Measurements from ENCODE around the gene SRD5A2.
A peak's percentile ranks its signal among the peaks of the same experiment; 100 is the strongest.

Gene SRD5A2

GRCh38 chr2:31523871-31524492 is 56.8 kb downstream of the SRD5A2 start:
- H3K4me3 ChIP-seq (ENCODE audit: low read depth, low read length): no peak overlapping the region
- peak; percentile 57 for TF ChIP-seq CTCF (IDR thresholded peaks at IDR 0.05; ENCODE audit: low read depth, low read length)

- TF ChIP-seq CTCF (IDR thresholded peaks at IDR 0.05; ENCODE audit: low read depth, low read length): no peak
- H3K4me3 ChIP-seq (ENCODE audit: low read depth, low read length): no peak overlapping the region
Observed at GRCh38 chr2:31522786-31523185, 58.0 kb downstream of the SRD5A2 start.

DNA sequence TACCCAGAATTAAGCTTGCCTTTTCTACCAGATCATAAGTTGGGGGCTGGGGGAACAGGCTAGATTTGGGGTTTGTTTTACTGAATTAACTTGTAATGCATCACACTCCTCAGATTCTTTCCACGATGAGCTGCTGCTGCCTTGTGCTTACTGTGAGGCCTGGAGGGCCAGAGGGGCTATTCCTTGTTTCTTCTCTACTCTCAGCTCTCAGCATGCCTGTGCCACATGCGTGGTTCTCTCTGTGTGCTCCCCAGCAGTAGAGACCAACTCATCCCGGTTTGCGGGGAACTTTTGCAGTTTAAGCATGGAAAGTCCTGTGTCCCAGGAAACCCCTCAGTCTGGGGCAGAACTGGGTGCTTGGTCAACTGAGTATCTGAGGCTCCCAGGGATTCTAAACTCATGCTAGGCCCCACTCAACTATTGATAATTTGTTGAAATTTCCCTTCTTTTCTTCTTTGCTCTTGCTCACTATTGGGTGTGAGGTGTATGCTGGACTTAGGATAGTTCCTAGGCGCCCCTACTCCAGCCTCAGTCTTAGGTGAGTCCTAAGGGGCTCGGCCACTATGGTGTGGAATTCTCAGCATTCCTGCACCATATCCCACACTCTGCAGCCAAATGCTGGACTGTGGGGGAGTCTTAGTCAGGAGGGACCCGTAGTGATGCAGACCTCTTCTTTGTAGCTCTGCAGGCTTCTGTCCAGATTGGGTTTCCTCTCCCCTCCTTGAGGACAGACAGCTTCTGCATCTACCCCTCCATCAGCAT is 63.1 kb downstream of the SRD5A2 start:
- no peak for TF ChIP-seq CTCF (IDR thresholded peaks at IDR 0.05; ENCODE audit: low read depth, low read length)

DNA sequence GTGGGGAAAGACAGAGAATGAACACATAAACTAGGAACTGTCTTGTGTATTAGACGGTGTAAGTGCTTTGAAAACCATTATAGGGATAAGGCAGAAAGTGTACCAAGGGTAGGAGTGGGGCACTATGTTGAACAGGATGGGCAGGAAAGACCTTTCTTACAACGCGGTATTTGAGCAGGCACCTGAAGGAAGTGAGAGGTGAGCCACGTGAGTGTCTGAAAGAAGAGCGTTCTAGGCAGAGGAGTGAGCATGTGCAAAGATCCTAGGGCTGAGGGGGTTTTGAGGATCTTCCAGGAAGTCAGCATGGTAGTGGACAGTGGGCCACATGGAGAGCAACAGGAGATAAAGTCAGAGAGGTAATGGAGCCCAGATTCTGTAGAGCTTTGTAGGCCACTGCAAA is 65.2 kb downstream of the SRD5A2 start:
- TF ChIP-seq CTCF (IDR thresholded peaks at IDR 0.05; ENCODE audit: low read depth, low read length): no peak
- H3K4me3 ChIP-seq (ENCODE audit: low read depth, low read length): no peak overlapping the region

More for the DNA sequence above, 63.1 kb downstream of the SRD5A2 start:
- H3K4me3 ChIP-seq (ENCODE audit: low read depth, low read length): no peak overlapping the region

DNA sequence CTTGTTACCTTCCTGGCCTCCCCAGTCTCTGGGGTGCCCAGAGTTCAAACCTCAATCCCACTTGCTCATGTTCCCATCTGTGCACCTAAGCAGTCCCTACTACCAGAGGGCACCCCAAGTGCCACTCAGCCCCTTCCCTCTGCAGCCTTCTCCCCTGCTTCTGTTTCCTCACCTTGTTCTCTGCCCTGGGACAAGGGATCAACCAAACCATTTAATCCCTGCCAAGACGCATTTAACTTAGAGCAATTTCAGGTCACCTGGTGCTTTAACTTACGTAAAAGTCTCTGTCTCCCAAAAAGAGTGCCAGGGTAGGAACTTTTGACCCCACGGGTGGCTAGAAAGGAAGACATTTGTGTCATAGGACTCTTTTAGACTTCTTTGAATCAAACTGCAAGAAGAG is 67.2 kb downstream of the SRD5A2 start:
- TF ChIP-seq CTCF (IDR thresholded peaks at IDR 0.05; ENCODE audit: low read depth, low read length): no peak
- H3K4me3 ChIP-seq (ENCODE audit: low read depth, low read length): no peak overlapping the region

DNA sequence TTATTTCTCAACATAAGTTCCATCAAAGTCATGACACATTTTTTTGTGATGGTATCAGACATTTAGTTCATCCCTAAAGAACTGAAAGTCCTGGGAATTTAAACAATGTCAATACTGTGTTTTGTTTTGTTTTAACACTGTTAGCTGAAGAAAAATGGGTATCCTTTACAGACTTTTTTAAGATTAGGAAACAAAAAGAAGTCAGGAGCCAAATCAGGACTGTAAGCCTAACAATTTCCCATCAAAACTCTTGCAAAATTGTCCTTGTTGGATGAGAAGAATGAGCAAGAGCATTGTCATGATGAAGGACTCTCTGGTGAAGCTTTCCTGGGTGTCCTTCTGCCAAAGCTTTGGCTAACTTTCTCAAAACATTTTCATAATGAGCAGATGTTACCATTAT is 69.4 kb downstream of the SRD5A2 start:
- no peak for TF ChIP-seq CTCF (IDR thresholded peaks at IDR 0.05; ENCODE audit: low read depth, low read length)
- H3K4me3 ChIP-seq (ENCODE audit: low read depth, low read length): no peak overlapping the region

DNA sequence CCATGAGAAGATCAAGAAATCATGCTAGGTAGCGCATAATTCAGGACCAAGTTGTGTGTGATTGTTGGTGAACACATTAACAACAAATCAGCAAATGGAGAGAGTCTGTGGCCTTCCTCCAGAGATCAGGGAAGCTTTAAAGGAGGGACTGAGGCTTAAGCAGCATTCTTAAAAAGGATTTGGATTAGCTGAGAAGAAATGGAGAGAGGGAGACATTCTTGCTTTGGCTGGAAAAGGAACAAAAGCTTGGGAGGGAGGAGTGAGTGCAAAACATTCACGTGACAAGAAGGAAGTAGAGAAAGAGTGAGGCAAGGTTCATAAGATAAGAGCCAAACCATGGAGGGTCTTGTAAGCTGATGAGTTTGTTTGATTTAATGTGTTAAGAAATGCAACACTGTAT is 75.6 kb downstream of the SRD5A2 start:
- TF ChIP-seq CTCF (IDR thresholded peaks at IDR 0.05; ENCODE audit: low read depth, low read length): no peak
- H3K4me3 ChIP-seq (ENCODE audit: low read depth, low read length): no peak overlapping the region

All from WI38 (cell line).